Measurements from ENCODE around the gene ARHGEF33. TPM values are rescaled to one million over a fixed set of nuclear protein-coding genes. Genes with fewer than 3 reads are reported as not detected.

The ARHGEF33 gene
- total and polyA plus RNA-seq, 3 donors from 2014 or later: 5.9 to 16.7 (median 6.2) TPM

- Histone ChIP-seq H3K9me3 (no peaks in the 10 kb centered on the region), H3K27ac (no peak overlapping the region), H3K36me3 (ENCODE audit: low read depth, missing control alignments) (no peaks in the 10 kb centered on the region), H3K27me3 (no peaks in the 10 kb centered on the region), H3K4me3 (no peak overlapping the region), H3K4me1 (no peaks in the 10 kb centered on the region)
- no peak for DNase-seq
- intact Hi-C loops (cut with DNase I; ENCODE audit: low total_unique reads): no loop called here
- WGBS, 2 donors: 100% methylated on average over 1 of the region's 1 CpG
- TF ChIP-seq CTCF (IDR thresholded peaks at IDR 0.05) (no peak), POLR2A (IDR thresholded peaks at IDR 0.05) (no peak)
Observed at GRCh38 chr2:38887902-38888554, 1.6 kb upstream of the ARHGEF33 start.

- intact Hi-C loops (cut with DNase I; ENCODE audit: low total_unique reads): no loop called here
Observed at GRCh38 chr2:38889045-38889444, 630 bp upstream of the ARHGEF33 start.

GRCh38 chr2:38892819-38893218 lies 3.1 kb downstream of the ARHGEF33 start:
- no peaks in the 10 kb centered on the region for H3K9me3 ChIP-seq
- H3K4me1 ChIP-seq: no peaks in the 10 kb centered on the region
- no peak overlapping the region for H3K4me3 ChIP-seq
- H3K27ac ChIP-seq: no peak overlapping the region
- intact Hi-C loops (cut with DNase I; ENCODE audit: low total_unique reads): no loop called here
- no peaks in the 10 kb centered on the region for H3K36me3 ChIP-seq (ENCODE audit: low read depth, missing control alignments)
- H3K27me3 ChIP-seq: no peaks in the 10 kb centered on the region
- no peak for TF ChIP-seq POLR2A (IDR thresholded peaks at IDR 0.05)
- no peak for TF ChIP-seq CTCF (IDR thresholded peaks at IDR 0.05)
- no peak for DNase-seq

More at GRCh38 chr2:38889045-38889444, 630 bp upstream of the ARHGEF33 start:
- TF ChIP-seq CTCF (IDR thresholded peaks at IDR 0.05): no peak
- TF ChIP-seq POLR2A (IDR thresholded peaks at IDR 0.05): no peak
- H3K9me3 ChIP-seq: no peaks in the 10 kb centered on the region
- H3K27me3 ChIP-seq: no peaks in the 10 kb centered on the region
- H3K36me3 ChIP-seq (ENCODE audit: low read depth, missing control alignments): no peaks in the 10 kb centered on the region
- no peak overlapping the region for H3K4me3 ChIP-seq
- H3K4me1 ChIP-seq: no peaks in the 10 kb centered on the region
- no peak for DNase-seq
- H3K27ac ChIP-seq: no peak overlapping the region

GRCh38 chr2:38898256-38898655 lies 8.6 kb downstream of the ARHGEF33 start:
- no peaks in the 10 kb centered on the region for H3K36me3 ChIP-seq (ENCODE audit: low read depth, missing control alignments)
- no peaks in the 10 kb centered on the region for H3K9me3 ChIP-seq
- H3K4me1 ChIP-seq: no peaks in the 10 kb centered on the region
- H3K27ac ChIP-seq: no peak overlapping the region
- WGBS, 2 donors: 88 to 90% methylated on average over 5 of the region's 5 CpGs
- no peaks in the 10 kb centered on the region for H3K27me3 ChIP-seq
- no peak for TF ChIP-seq CTCF (IDR thresholded peaks at IDR 0.05)
- no peak for TF ChIP-seq POLR2A (IDR thresholded peaks at IDR 0.05)
- intact Hi-C loops (cut with DNase I; ENCODE audit: low total_unique reads): no loop called here
- no peak for DNase-seq
- no peak overlapping the region for H3K4me3 ChIP-seq

GRCh38 chr2:38900726-38901125 lies 11.1 kb downstream of the ARHGEF33 start:
- WGBS, 2 donors: 57 to 78% methylated on average over 1 of the region's 1 CpG
- intact Hi-C loops (cut with DNase I; ENCODE audit: low total_unique reads): no loop called here
- Histone ChIP-seq H3K27me3 (no peaks in the 10 kb centered on the region), H3K4me1 (no peaks in the 10 kb centered on the region), H3K36me3 (ENCODE audit: low read depth, missing control alignments) (no peaks in the 10 kb centered on the region), H3K27ac (no peak overlapping the region), H3K4me3 (no peak overlapping the region), H3K9me3 (no peaks in the 10 kb centered on the region)
- DNase-seq: no peak
- TF ChIP-seq CTCF (IDR thresholded peaks at IDR 0.05): no peak

All from testis (tissue), 3 donors.